Measurements from ENCODE around the gene NEUROD2.

Gene NEUROD2

DNA sequence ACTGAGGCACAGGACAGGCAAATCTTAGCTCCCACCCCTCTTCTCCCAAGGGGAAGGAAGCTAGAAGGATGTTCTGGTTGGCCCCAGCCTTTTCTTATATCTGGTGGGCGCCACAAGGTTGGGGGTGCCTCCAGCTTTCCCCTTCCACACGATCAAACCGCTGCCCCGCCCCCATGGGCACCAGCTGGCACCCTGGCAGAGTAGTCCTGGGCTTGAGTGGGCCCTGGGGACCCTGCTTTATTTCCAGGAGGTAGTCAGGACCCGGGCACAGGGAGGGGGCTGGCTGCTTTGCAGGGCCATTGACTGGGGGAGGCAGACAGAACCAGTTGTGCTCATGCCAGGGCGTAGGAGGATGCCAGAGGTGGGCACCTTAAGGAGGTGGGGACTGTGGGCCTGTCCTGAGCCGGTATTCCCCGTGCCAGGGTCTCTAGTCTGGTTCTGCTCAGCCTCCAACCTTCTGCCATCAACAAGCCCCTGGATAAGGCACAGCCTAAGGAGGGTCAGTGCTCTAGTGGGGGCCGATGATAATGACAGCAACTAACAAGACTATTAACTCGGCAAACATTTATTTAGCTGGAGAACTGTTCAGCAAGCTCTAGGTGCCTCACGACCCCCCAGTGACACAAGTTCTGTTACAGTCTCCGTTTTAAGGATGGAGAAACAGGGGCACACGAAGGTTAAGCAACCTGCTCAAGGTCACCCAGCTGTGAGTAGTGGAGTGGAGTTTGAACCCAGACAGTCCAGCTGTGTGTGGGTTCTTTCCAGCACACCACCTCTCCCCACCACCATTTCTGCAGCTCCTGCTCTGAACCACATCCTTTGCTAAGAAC is 11.5 kb upstream of the NEUROD2 start:
- DNase-seq (ENCODE audit: low read depth): no peak

DNA sequence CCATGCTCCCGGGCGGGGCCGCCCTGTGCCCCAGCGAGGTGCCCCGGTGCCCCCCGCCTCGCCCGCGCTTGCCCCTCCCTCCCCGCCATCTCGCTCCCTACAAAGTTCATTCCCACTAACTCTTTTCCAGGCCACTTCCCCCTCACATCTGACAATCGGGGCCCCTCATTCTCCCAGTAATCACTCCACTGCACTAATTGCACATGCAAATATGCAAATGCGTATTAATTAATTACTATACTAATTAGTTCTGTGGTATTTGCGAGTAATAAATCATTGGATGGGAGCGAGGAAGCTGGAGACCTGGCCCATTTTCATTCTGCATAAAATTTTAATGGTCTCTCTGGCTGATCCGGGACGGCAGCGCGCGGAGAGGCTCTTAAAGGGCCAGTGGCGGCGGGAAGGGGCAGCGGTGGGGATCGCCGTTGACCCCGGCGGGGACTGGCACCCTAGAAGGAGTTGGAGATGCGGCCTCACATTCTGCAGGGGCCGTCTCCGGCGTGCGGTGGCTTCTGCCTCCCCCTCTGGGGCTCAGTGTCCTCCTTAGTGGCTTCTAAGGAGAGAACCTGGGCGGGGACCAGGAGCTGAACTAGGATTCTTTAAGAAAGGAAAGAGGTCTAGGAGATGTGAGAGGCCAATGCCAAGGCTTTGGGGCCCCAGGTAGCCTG is 10.7 kb upstream of the NEUROD2 start:
- no peak for DNase-seq (ENCODE audit: low read depth)

DNA sequence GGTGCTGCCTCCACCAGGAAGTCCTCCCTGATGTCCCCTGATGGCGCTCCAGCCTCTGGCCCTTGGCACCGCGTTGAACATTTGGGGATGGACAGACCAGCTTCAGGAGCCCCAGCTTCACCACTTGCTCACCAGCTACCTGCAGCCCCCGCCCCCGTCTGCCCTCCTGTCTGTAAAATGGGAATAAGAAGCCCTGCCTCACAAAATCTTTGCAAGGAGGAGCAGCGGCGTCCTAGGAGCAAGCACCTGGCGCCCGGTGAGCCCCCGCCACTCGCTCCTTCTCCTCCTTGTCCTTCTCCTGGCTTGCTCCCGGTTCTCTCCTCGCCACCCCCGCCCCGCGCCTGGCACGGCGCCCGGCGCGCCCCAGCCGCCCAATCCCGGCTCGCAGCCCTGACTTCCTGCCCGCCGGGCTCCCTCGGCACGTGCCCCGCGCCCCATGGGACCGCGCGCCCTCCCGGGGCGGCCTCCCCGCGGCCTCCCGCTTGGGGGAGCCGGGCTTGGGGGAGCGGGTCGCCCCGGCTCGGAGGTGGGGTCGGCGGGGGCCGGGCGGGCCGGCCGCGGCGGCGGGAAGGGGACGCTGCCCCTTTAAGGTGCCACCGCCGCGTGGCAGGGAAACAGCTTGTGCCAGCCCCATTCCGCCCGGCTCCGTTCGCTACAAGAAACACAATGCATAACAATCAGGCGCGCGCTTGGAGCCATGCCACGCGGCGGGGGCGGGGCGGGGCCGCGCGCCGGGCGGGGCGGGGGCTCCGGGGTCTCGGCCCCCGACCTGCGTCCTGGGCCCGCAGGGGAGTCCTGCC is 9.9 kb upstream of the NEUROD2 start:
- DNase-seq (ENCODE audit: low read depth): no peak

DNA sequence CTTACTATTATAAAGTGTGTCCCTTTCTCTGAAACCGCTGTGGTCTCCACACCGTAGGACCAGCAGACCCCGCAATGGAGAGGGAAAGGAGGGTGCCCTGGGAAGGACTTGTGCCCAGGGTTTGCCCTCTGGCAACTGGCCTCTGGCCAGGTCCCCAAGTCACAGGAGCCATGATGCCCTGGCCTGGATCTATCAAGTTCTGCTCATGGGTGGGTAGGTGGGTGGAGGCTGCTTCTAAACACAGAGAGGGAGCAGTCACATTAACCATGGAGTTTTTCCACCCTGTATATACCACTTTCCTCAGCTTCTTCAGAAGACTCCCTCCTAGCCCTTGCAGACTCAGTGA is 9.4 kb upstream of the NEUROD2 start:
- DNase-seq (ENCODE audit: low read depth): no peak

DNA sequence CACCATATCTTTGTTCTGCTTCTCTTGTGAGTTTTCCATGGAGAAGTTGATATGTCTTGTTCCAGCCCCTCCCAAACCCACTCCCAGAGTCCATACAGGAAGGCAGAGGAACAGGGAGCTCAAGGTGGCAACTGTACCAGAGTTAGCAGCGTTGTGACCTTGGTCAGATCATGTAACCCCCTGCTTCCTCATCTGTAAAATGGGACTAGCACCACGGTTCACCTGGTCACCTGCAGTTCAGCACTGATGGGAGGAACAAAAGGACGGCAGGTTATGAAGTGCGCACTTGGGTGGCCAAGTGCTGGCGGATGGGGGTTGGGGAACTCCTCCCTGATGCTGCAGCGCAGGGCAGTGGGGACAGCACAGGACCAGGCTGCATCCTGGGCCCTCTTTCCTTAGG is 7.7 kb upstream of the NEUROD2 start:
- DNase-seq (ENCODE audit: low read depth): no peak

DNA sequence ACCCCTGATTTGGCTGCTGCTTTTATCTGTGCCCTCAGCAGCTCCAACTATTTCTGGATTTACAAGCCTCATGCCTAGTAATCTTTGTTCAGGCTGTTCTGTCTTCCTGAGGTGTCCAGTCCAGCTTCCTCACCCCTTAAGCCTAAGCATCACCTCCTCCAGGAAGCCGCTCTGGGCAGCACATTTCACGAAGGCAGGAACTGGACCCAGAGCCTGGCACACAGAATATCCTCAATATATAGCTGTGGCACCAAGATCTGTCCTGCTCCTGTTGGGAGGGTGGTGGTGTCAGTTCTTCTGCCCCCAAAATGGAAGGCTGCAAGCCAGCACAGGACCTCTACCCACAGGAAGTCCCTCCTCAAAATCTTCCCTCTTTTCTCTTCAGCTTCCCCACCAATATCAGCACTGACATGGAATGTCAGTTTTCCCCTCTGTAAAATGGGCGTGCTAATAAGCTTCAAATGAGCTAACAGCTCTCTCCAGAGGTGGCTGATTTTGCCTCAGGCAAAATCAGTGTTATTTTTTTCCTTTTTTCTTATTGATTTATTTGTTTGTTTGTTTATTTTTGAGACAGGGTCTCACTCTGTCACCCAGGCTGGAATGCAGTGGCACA is 6.9 kb upstream of the NEUROD2 start:
- no peak for DNase-seq (ENCODE audit: low read depth)

DNA sequence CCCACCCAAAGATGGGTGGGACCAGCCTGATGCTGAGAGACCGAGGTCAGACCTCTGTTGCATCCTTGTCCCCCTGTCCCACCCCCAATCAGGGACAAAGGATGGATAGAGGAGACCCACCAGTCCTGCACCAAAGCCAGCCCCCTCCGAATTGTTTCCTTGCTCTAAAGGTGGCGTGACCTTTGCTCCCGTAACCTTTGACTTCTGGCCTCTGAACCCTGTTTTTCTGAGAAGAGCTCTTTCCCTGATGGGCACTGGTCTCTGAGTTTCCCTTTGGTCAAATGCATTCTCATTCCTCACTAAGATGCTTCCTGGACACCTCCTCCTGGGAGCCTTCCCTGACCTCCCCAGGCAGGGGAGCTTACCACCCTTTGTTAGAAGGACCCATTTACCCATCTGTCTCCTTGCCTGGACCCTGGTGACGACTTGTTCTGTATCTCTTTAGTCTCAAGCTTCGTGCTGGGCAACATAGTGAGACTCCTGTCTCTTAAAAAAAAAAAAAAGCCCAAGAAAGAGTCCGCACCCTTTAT is 5.3 kb upstream of the NEUROD2 start:
- no peak for DNase-seq (ENCODE audit: low read depth)

DNA sequence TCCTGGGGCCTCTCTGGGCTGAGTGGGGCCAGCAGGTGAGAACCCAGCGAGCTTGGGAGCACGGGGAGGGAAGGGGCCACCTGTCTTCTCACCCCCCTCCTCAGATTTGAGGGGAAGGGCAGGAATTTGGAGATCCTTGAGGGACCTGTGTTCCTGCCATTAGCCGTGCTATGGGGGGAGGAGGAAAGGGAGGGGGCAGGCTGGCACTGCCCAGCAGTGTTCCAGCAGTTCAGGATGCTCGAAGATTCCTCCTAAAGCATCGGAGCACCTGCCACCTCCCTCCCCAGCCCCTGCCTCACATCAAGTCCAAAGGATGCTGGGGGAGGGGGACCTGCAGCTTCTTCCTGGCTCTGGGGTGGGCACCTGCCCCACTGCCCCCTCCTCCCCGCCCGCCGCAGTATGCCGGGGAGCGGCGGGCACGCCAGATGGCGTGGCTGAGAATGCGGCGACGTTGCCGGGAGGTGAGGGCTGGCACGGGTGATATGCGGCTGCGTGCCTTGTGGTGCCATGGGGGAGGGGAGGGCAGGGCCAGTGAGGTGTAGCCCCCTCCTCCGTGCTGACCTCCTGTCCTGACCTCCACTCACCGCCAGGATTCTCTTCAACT is 4.7 kb upstream of the NEUROD2 start:
- no peak for DNase-seq (ENCODE audit: low read depth)

DNA sequence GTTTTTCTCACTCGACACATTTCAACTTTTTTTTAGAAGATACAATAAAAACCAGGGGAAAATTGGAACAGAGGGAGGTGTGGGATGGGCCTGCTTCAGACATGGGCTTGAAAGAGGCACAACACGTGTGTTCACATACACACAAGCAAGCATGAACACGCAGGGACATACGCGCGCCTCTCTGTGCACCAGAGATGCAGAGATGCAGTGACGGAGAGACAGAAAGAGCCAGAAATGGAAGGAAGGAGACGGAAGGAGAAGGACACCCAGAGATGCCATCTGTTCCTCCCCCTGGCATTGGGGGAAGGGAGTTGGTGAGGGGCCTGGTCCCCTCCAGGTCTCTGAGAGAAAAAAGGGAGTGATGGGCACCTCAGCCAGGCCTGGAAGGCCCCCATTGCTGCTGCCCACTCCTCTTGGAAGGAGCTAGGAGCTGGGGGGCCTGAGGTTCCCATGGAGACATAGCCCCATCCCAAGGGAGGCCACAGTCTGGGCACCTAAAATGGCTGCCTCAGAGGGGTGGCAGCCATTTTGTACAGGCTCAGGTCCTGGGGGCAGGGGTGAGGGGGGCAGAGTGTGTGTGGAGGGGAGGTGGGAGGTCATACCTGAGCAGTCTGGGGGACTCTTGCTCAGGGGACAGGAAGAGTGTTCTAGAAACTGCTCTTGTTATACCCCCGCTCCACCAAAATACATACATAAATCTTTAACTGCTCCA is 3.8 kb upstream of the NEUROD2 start:
- DNase-seq (ENCODE audit: low read depth): no peak

DNA sequence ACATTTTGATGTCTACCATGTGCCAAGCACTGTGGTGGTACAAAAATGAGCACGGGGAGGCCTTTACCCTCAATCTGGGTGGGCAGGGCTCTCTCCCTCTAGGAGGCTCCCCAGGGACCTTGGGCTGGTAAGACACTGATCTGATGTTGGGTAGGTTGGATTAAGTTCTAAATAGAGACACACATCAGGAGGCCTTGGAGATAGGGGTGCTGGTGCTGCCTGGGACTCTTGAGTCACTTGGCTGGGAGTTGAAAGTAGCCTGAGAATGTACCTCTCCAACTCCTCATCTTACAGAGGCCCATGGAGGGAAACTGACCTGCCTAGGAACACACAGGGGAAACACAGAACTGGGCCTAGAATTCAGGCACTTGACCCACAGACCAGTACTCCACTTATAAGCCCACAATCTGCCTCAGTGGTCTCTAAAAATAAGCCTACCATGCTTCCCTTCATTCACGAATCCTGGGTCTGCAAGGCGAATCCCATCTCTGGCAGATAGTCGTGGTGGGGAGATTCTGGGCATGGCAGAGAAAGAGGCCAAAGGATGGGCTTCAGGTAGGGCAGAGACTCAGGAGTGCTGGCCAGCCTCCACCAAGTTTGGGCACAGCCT is 1.8 kb upstream of the NEUROD2 start:
- no peak for DNase-seq (ENCODE audit: low read depth)

DNA sequence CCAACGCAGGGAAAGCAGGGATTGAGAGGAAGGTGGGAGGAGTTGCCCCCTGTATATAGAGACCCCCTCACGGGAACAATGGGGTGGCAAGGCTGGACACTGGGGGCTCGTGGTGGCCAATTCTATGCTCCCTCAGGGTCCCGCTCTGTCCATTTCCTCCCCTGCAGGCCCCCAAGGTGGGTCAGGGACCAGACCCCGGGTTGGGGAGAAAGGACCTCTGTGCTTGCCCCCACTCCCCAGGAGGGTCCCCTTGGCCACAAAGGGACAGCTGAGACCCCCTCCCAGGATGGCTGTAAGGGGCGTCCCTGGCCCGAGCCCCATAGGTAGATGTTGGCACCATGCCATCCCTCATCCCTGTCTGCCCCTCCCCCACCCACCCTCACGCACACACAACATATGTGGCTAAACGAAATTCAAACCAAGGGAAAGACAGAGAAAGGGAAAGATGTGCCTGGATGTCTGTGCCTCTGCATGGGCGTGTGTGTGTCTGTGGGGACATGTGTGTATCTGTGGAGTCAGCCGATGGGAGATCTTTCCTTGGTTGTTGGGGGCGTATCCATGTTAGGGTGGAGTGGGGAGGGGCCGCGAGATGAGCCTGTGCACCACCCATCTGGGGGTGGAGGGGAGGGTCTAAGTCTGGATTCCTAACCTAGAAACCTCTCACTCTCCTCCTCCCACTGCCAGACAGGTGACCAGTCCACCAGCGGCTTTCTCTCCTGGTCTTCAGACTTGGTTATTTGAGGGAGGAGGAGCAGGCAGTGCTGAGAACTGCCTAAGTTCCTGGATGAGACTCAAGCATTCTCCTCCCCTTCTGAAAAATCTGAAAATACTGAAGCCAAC is 642 bp upstream of the NEUROD2 start:
- no peak for DNase-seq (ENCODE audit: low read depth)

DNA sequence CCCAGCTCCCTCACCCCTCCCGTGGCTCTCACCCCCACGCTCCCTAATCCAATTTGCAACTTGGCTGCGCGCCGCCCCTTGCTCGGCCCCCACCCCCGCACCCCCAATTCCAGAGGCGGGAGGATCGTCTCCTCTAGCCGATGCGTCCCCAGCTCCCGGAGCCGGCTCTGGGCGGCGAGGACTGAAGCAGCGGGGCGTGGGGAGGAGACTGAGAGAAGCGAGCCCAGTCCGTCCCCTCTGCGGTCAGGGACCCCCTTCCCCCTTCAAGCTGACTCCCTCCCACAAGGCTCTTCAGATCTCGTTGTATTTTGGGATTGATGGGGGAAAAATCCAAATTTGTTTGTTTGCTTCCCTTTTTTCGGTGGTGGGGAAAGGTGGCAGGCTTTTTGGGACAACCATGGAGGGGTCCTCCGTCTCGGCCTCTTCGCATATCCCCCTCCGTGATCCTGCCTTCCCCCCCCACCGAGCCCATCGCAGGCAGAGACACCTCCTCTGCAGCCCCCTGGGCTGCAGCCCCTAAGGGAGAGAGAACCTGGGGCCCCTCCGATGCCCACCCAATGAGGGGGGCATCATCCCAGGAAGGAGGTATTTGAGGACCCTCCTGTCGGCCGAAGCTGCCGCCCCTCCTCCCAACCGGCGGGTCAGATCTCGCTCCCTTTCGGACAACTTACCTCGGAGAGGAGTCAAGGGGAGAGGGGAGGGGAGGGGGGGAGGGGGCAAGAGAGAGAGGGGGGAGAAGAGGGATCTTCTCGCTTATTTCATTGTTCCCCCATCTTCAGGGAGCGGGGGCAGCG is 466 bp downstream of the NEUROD2 start:
- no peak for DNase-seq (ENCODE audit: low read depth)

DNA sequence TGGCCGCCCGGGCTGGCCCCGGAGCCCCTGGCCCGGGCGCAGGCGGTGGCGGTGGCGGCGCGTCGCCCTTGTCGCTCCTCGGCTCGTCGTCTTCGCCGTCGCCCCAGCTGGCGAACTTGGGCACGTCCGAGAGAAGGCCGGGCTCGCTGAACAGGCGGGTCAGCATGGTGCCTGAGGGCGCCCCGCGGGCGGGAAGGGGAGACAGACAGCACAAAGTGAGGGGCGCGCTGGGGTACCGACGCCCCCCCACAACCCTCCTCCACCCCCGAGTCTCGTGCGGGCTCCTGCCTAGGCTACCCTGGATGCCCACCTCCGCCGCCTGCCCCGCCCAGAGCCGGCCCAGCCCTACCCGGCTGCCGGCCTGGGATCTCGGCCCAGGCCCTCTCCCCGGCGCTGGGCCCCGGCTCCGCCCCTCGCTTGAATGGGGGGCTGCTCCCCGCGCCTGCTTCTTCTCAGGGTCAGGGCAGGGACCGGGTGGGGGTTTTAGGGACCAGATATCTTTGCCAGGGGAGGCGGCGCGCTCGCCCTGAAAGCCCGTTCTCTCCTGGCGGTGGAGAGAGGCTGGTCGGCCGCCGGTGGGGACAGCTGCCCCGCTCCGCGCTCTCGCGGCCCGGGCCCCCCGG is 1.2 kb downstream of the NEUROD2 start:
- DNase-seq (ENCODE audit: low read depth): no peak

DNA sequence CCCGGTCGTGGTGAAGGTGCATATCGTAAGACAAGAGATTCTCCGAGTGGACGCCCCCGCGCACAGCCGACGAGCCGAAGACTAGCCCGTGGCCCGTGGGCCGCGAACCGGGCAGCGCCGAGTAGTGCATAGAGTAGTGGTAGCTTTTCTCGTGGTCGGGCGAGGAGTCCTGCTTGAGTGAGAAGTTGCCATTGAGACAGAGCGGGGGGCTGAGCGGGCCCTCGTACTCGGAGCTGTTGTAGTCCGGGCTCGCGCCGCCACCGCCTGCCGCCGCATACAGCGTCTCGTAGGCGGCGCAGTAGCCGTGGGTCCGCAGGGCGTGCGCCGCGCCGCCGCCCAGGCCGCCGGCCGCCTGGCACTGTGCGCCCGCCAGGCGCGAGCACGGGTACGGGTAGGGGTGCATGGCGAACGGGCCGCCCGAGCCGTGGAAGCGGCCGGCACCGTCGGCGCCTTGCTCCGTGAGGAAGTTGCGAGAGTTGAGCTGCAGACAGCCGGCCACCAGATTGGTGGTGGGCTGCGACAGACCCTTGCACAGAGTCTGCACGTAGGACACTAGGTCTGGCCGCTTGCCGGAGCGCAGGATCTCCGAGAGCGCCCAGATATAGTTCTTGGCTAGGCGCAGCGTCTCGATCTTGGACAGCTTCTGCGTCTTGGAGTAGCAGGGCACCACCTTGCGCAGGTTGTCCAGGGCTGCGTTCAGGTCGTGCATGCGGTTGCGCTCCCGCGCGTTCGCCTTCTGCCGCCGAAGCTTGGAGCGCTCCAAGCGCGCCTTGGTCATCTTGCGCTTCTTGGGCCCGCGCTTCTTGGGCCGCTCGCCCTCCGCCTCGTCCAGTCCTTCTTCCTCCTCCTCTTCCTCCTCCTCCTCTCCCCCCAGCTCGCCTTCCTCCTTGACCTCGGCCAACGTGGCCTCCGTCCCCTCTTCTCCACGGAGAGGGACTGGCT is 2.0 kb downstream of the NEUROD2 start:
- DNase-seq (ENCODE audit: low read depth): no peak

DNA sequence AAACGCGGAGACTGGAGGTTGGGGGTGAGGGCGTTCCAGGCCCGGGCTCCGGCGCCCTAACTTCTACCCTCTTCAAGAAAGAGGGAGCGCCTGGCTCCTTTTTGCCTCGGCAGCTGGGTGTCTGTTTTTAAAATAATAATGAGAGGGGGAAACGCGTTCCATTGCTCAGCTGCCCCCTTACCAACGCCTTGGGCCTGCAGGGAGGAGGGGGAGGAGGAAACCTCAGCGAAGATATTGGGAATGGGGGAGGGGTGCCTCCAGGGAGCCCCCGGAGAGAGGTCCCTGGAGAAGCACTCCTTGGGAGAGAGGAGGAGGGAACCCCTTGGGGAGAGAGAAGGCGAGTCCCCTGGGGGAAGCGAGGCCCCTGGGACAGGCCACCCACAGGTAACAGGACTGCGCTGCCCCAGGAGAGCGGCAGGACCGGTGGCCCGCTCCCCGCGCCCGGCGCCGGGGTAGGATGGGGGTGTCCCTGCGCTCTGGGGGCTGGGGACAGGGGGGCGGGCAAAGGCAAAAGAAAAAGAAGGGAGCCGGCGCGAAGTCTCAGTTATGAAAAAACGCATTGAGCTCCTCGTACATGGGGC is 2.7 kb downstream of the NEUROD2 start:
- DNase-seq (ENCODE audit: low read depth): no peak

DNA sequence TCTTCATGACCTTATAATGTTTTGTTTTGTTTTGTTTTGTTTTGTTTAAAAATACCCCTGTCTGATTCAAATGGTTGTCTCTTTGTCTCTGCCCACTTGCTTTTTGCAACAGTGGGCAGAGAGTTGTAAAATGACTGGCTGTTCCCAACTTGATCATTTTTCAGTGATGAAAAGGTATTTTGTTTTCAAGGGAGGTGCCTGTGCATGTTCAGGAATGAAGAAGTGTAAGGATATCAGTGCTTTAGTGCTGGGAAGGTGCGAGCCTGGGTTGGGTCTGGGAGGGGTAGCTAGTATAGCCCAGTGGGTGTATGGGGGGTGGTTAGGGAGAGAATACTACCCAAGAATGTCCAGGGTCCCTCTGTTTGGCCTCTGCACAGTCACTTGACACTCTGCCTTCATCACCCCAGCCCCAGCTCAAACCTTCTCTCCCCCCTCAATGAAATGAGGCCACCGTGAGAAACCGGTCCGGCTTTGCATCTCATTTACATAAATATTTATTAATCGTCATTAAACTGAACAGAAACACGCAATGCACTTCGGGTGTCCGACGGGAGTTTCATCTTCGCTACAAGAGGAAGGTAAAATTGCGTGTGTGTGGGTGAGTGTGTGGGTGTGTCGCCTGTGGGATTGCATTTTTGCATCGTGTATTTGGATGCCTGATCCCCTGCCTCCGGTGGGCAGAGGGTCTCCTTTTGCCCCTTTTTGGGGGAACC is 4.3 kb downstream of the NEUROD2 start:
- DNase-seq (ENCODE audit: low read depth): no peak

Measured in HS-5 (cell line).